Stimulated activated CD8-positive, alpha-beta memory T cell treated with anti-CD3 and anti-CD28 coated beads, Interleukin-7, amount 100 ng/mL, for 1 hour (primary cell): Measurements from ENCODE around the gene PIBF1.

Source experiments
- DNase-seq, 2 donors: peaks; one replicate each; pipeline ENCODE4 v3.0.0-alpha.2; 2020; ENCODE audit warnings: low read depth in 2 of 2

Gene PIBF1

GRCh38 chr13:73060251-73061160, 278.6 kb downstream of the PIBF1 start:
- DNase-seq: no peak

- no peak for DNase-seq
Measured at GRCh38 chr13:73061473-73061872, 279.5 kb downstream of the PIBF1 start.

DNA sequence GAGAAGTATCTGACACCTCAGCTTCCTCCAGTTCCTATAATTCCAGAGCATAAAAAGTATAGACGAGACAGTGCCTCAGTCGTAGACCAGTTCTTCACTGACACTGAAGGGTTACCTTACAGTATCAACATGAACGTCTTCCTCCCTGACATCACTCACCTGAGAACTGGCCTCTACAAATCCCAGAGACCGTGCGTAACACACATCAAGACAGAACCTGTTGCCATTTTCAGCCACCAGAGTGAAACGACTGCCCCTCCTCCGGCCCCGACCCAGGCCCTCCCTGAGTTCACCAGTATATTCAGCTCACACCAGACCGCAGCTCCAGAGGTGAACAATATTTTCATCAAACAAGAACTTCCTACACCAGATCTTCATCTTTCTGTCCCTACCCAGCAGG, 279.9 kb downstream of the PIBF1 start:
- DNase-seq: no peak

GRCh38 chr13:73062468-73062867, 280.5 kb downstream of the PIBF1 start:
- no peak for DNase-seq

DNA sequence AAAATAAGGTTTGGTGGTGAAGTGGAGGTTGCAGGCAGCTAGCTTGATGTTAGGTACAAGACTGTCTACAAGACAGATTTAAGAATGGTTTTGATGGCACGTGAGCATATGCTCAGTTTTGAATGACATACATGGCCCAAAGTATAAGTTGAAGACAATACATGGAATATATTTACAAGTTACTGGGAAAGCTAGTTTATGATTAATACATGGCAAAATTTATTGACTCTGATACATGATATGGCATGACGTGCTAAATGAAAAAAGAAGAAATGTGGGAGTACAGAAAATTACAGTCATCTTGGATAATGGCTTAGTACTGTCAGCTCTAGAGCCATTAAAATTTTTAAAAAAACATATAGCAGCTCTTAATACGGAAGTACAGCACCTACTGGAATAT, 281.2 kb downstream of the PIBF1 start:
- DNase-seq: no peak

GRCh38 chr13:73065036-73065435, 283.1 kb downstream of the PIBF1 start:
- no peak for DNase-seq

- DNase-seq: no peak
Measured at GRCh38 chr13:73065665-73066340, 283.9 kb downstream of the PIBF1 start.
